Anterior cingulate cortex (tissue), 58 donors: ENCODE data around the gene ZFAND3.

ENCODE experiments used
- DNase-seq, 58 donors: peaks; one replicate each; lab custom pipeline; 2025; lab: John Stamatoyannopoulos, UW

The ZFAND3 gene

GRCh38 chr6:38143191-38144150, 323.9 kb downstream of the ZFAND3 start:
- DNase-seq: peak in 37 of 58 donors; percentile 8 to 70 (median 46)

GRCh38 chr6:38144365-38144945, 324.9 kb downstream of the ZFAND3 start:
- DNase-seq: no peak

GRCh38 chr6:38146021-38146733, 326.6 kb downstream of the ZFAND3 start:
- peak in 2 of 58 donors; percentile 29 to 53 for DNase-seq

GRCh38 chr6:38146734-38147027, 327.2 kb downstream of the ZFAND3 start:
- DNase-seq: no peak

GRCh38 chr6:38148606-38149005, 329.1 kb downstream of the ZFAND3 start:
- DNase-seq: no peak

- no peak for DNase-seq
Measured at GRCh38 chr6:38149531-38149930, 330.0 kb downstream of the ZFAND3 start.

- DNase-seq: no peak
Measured at GRCh38 chr6:38150021-38150420, 330.5 kb downstream of the ZFAND3 start.

GRCh38 chr6:38150681-38151296, 331.3 kb downstream of the ZFAND3 start:
- no peak for DNase-seq

- DNase-seq: no peak
Measured at GRCh38 chr6:38151580-38152500, 332.3 kb downstream of the ZFAND3 start.

- DNase-seq: no peak
Measured at GRCh38 chr6:38152620-38153019, 333.1 kb downstream of the ZFAND3 start.

GRCh38 chr6:38153076-38153797, 333.7 kb downstream of the ZFAND3 start:
- DNase-seq: no peak

- DNase-seq: no peak
Measured at GRCh38 chr6:38153798-38154345, 334.3 kb downstream of the ZFAND3 start.

- DNase-seq: no peak
Measured at GRCh38 chr6:38154731-38155130, 335.2 kb downstream of the ZFAND3 start.

- no peak for DNase-seq
Measured at GRCh38 chr6:38155144-38155543, 335.6 kb downstream of the ZFAND3 start.

GRCh38 chr6:38155621-38156204, 336.2 kb downstream of the ZFAND3 start:
- DNase-seq: no peak

- no peak for DNase-seq
Measured at GRCh38 chr6:38156818-38157565, 337.5 kb downstream of the ZFAND3 start.

- DNase-seq: no peak
Measured at GRCh38 chr6:38157905-38158304, 338.4 kb downstream of the ZFAND3 start.
